Measurements from ENCODE around the gene TPRA1. TPM values are rescaled to one million over a fixed set of nuclear protein-coding genes. Genes with fewer than 3 reads are reported as not detected.
"Not testable (repeated sequence)": the region's sequence is repeated elsewhere in the genome, so short reads cannot be mapped to it uniquely, and the experiment has no call there.

TPRA1 gene
- total RNA-seq, 1 donor from 2014 or later: 37.2 TPM

GRCh38 chr3:127607675-127608361, 17.3 kb upstream of the TPRA1 start:
- Mint-ChIP-seq H3K9me3 (no peaks in the 10 kb centered on the region), H3K27me3 (ENCODE audit: low read depth) (no peaks in the 10 kb centered on the region), H3K4me3 (no peak overlapping the region), H3K27ac (no peak overlapping the region), H3K36me3 (peaks cover 44% of the 10 kb centered on the region), H3K4me1 (no peaks in the 10 kb centered on the region)
- TF ChIP-seq CTCF (IDR thresholded peaks at IDR 0.05; ENCODE audit: unreplicated experiment): no peak
- DNase-seq (ENCODE audit: low spot score in 2 of 2, unreplicated experiment in 2 of 2): no peak

DNA sequence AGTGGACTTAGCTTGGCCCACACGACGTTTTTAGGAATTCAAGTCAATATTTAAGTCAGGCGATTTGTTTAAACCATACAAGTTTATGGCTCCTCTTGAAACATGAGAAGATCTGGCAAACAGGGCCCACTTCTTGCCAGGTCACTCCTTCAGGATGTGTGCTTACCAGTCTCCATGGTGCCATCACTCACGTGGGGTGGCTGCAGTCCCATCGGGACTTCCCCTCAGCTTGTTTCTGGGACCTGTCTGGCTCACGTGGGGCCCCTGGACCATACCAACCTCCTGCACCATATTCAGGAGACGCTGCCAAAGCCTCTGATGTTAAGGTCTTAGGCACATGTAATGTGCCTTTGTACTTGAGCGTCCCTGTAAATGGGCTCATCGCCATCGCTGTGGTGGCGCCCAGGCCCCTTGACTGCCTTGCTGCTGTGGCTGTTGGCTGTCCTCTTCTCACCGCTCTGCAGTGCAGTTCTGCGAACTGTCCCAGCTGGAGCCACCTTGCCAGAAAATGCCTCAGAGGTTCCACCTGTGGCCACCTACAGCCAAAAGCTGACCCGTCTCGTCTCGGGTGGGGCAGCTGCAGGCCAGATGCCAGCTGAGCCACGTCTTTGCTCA, 16.6 kb upstream of the TPRA1 start:
- DNase-seq (ENCODE audit: low spot score in 2 of 2, unreplicated experiment in 2 of 2): no peak
- Mint-ChIP-seq H3K4me3 (no peak overlapping the region), H3K27ac (no peak overlapping the region), H3K27me3 (ENCODE audit: low read depth) (no peaks in the 10 kb centered on the region), H3K9me3 (no peaks in the 10 kb centered on the region), H3K4me1 (peaks cover 1% of the 10 kb centered on the region), H3K36me3 (peaks cover 46% of the 10 kb centered on the region)
- TF ChIP-seq CTCF (IDR thresholded peaks at IDR 0.05; ENCODE audit: unreplicated experiment): no peak

- DNase-seq (ENCODE audit: low spot score in 2 of 2, unreplicated experiment in 2 of 2): no peak
- no peak overlapping the region for H3K27ac Mint-ChIP-seq
- H3K36me3 Mint-ChIP-seq: peaks cover 46% of the 10 kb centered on the region
- peaks cover 5% of the 10 kb centered on the region for H3K4me1 Mint-ChIP-seq
- TF ChIP-seq CTCF (IDR thresholded peaks at IDR 0.05; ENCODE audit: unreplicated experiment): no peak
- H3K4me3 Mint-ChIP-seq: no peak overlapping the region
- no peaks in the 10 kb centered on the region for H3K27me3 Mint-ChIP-seq (ENCODE audit: low read depth)
- H3K9me3 Mint-ChIP-seq: no peaks in the 10 kb centered on the region
These were observed 15.7 kb upstream of the TPRA1 start for GRCh38 chr3:127606086-127606805.

GRCh38 chr3:127605547-127605946, 15.0 kb upstream of the TPRA1 start:
- H3K4me3 Mint-ChIP-seq; H3K4me1 Mint-ChIP-seq; H3K27ac Mint-ChIP-seq; DNase-seq (ENCODE audit: low spot score in 2 of 2, unreplicated experiment in 2 of 2); H3K27me3 Mint-ChIP-seq (ENCODE audit: low read depth); H3K9me3 Mint-ChIP-seq: not testable (repeated sequence)
- H3K36me3 Mint-ChIP-seq: peaks cover 48% of the 10 kb centered on the region

DNA sequence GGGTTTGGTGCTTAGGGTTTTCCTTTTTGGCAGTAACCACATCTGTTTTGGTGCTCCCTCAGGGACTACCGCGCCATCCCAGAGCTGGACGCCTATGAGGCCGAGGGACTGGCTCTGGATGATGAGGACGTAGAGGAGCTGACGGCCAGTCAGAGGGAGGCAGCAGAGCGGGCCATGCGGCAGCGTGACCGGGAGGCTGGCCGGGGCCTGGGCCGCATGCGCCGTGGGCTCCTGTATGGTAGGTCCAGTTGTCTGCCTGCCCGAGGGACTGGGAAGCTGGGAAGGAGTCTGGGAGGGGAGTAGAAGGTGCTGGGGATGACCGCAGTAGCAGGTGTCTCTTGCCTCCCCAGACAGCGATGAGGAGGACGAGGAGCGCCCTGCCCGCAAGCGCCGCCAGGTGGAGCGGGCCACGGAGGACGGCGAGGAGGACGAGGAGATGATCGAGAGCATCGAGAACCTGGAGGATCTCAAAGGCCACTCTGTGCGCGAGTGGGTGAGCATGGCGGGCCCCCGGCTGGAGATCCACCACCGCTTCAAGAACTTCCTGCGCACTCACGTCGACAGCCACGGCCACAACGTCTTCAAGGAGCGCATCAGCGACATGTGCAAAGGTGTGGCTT, 14.1 kb upstream of the TPRA1 start:
- Mint-ChIP-seq H3K27me3 (ENCODE audit: low read depth) (no peaks in the 10 kb centered on the region), H3K27ac (no peak overlapping the region), H3K9me3 (no peaks in the 10 kb centered on the region), H3K4me3 (no peak overlapping the region), H3K36me3 (peaks cover 42% of the 10 kb centered on the region), H3K4me1 (peaks cover 12% of the 10 kb centered on the region)
- TF ChIP-seq CTCF (IDR thresholded peaks at IDR 0.05; ENCODE audit: unreplicated experiment): no peak
- DNase-seq (ENCODE audit: low spot score in 2 of 2, unreplicated experiment in 2 of 2): no peak

DNA sequence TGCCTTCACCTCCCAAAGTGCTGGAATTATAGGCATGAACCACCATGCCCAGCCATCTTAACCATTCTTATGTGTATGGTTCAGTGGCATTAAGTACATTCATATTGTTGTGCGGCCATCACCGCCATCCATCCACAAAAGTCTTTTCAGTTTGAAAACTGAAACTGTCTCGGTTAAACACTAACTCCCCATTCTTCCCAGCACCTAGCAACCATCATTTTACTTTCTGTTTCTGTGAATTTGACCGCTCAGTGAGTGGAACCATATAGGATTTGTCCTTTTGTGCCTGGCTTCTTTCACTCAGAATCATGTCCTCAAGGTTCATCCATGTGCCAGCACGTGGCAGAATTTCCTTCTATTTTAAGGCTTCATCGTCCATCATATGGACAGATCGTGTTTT, 13.5 kb upstream of the TPRA1 start:
- no peaks in the 10 kb centered on the region for H3K27me3 Mint-ChIP-seq (ENCODE audit: low read depth)
- no peak for DNase-seq (ENCODE audit: low spot score in 2 of 2, unreplicated experiment in 2 of 2)
- no peaks in the 10 kb centered on the region for H3K9me3 Mint-ChIP-seq
- no peak overlapping the region for H3K4me3 Mint-ChIP-seq
- no peak for TF ChIP-seq CTCF (IDR thresholded peaks at IDR 0.05; ENCODE audit: unreplicated experiment)
- peaks cover 17% of the 10 kb centered on the region for H3K4me1 Mint-ChIP-seq
- peaks cover 41% of the 10 kb centered on the region for H3K36me3 Mint-ChIP-seq
- H3K27ac Mint-ChIP-seq: no peak overlapping the region
